Fibroblast of the aortic adventitia (primary cell): ENCODE results near the gene MAP4K4. TPM values are rescaled to one million over a fixed set of nuclear protein-coding genes. Genes with fewer than 3 reads are reported as not detected.
"Not testable (repeated sequence)": the region's sequence is repeated elsewhere in the genome, so short reads cannot be mapped to it uniquely, and the experiment has no call there.

Experiments used
- DNase-seq: peaks from one replicate; pipeline ENCODE4 v3.0.0-alpha.2; 2010; ENCODE audit warnings: low read depth
- H3K4me3 ChIP-seq: 2 replicates; pipeline ENCODE4 v1.5.1; 2011; ENCODE audit warnings: low read depth, mild to moderate bottlenecking, control low read depth, low read length, moderate library complexity
- CTCF ChIP-seq: IDR thresholded peaks from 2 replicates; pipeline ENCODE4 v1.5.1; 2011; ENCODE audit warnings: mild to moderate bottlenecking, low read length, control low read depth, inconsistent platforms; ENCODE audit not compliant: insufficient read depth
- total RNA-seq: library from RNA; depleted of rRNA; stranded (reverse); fragments of >200 nt; gene quantifications from 2 replicates; pipeline ENCODE4 v1.2.3, GENCODE V29; 2012; ENCODE audit warnings: low replicate concordance

The MAP4K4 gene
- total RNA-seq, 1 donor: 208 TPM

DNA sequence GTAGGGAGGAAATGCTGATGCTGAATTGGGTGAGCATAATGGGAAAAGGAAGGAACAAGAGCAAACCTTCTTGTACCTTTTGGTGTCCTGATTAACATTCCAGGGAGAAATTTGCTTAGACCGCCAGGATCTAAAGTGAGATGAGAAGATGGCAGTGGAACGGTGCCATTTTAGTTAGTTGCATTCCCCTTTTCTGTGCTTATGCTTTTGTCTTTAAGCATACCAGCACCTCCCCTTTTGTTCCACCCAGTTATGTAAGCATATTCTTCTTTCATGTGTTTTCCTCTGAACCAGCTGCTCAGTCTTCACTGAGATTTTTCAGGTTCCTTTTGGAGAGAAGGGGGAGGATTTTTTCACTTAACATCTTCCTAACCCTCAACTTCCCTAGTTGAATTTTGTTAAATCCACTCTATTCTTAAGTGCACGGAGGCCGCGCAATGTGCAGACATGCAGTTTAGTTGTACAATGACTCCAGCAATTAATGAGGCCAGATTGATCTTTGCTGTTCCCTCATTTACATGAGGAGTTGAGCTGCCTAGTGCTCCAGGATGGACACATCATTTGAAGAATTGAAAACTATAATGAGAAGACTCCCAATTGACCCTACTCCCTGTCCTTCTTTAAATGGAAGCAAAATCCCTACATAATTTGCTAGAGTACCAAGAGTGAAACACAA lies 73.9 kb downstream of the MAP4K4 start:
- TF ChIP-seq CTCF: no peak
- peak; percentile 57 for DNase-seq
- no peak overlapping the region for H3K4me3 ChIP-seq

DNA sequence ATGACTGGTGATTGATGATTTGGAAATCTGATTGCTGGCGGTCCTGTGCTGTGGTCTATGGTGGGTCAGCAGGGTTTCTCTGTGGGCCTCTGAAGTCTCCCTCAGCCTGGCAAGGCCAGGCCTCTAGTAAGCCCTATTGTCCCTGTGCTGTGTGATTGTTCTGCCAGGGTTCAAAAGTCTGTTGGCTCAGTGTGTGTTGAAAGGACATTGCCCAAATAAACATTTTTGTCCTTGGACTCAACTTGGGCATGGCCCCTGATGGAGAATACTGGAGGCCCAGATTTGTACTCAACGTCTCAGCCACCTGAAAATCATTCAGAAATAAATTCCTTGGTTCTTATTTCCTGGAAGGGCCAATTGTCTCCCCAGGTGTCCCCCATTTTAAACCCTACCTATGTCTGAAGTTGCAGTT lies 74.4 kb downstream of the MAP4K4 start:
- TF ChIP-seq CTCF: no peak
- DNase-seq: no peak
- no peak overlapping the region for H3K4me3 ChIP-seq

DNA sequence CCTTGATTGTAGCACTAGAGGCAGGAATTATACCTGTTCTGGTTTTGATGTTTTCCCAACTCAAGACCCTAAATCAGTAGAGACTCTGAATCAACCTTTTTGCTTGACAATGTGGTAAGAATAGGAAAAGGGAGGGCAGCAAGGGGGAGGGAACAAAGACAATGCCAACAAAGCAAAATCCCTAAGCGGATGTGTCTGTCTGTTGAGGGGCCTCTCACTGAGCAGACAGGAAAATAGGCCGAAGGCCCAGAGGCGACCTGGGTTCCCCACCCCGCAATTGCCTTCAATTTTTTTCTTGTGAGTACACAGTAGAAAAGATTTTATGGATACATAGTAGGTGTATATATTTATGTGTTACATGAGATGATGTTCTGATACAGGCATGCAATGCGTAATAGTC lies 75.6 kb downstream of the MAP4K4 start:
- TF ChIP-seq CTCF: no peak
- H3K4me3 ChIP-seq: no peak overlapping the region
- DNase-seq: no peak

DNA sequence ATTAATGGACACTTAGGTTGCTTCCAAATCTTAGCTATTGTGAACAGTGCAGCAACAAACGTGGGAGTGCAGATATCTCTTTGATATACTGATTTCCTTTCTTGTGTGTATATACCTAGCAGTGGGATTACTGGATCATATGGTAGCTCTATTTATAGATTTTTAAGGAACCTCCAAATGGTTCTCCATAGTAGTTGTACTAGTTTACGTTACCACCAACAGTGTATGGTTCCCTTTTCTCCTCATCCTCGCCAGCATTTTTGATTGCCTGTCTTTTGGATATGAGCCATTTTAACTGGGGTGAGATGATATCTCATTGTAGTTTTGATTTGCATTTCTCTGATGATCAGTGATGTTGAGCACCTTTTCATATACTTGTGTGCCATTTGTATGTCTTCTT lies 76.5 kb downstream of the MAP4K4 start:
- H3K4me3 ChIP-seq, DNase-seq: not testable (repeated sequence)

- H3K4me3 ChIP-seq: no peak overlapping the region
- no peak for TF ChIP-seq CTCF
- no peak for DNase-seq
Measured at GRCh38 chr2:101775092-101775491, 77.6 kb downstream of the MAP4K4 start.

DNA sequence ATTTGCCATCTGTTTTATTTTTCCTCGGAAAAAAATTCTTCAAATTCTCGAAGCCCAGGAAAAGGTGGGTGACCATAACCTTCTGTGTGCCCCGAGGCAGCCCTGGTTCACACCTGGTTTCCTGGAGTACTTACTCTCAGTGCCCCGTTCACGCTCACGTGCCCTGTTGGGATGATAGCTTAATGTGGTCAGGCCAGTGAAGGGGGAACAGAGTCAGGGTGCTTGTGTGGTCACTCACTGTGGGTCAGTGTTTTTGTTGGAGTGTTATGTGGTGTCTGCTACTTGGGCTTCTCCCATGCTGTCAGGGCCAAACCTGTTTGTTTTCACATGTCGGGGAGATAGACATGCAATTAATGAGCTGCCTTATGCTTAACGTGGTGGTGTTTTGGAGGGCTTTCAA lies 78.1 kb downstream of the MAP4K4 start:
- DNase-seq: no peak
- no peak overlapping the region for H3K4me3 ChIP-seq
- TF ChIP-seq CTCF: no peak

DNA sequence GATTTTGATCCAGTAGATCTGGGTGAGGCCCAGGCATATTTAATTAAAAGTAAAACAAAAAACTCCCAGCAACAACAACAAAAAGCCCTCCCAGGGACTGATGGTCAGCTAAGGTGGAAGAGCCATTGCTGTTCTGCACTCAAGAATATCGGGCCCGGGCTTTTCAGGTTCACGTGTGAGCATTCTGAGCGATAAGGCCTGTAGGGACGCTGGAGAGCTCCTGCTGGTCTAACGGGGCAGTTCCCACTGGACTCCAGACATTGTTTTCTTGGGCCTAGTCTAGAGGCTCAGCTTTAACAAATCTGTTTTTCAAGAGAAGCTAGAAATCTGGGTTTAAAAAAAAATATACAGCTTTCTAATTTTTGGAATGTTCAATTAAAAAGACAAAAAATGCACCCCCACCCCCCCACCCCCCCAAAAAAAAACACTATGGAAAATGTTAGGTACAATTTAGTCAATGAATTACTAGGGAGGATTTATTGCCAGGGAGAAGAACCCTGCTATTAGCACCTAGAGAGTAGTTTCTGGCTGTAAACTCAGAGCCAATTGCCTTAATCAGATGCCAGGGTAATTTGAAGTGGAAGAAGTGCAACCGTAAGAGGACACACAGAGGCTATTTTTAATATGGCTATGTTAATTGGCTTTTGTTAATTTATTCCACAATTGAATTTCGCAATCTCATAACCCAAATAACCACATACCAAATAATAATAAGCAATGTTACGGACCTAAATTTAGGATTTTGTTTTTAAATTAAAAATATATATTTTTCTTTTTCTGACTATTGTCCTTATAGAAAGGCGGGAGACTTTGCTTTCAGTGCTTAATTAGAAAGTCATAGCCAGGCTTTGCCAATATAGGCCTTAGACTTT lies 78.9 kb downstream of the MAP4K4 start:
- DNase-seq: peak; percentile 30
- peak; percentile 54 for TF ChIP-seq CTCF
- no peak overlapping the region for H3K4me3 ChIP-seq
